PFSK-1 (cell line): ENCODE results near the gene CD300E.

Experiments used
- FOXP2 ChIP-seq: optimal IDR thresholded peaks from 2 replicates; pipeline ENCODE3; 2011; ENCODE audit warnings: borderline replicate concordance, control low read depth, inconsistent platforms; ENCODE audit not compliant: insufficient read depth; ENCODE audit errors: extremely low read length, extremely low read depth
- POLR2AphosphoS5 ChIP-seq: IDR thresholded peaks from 2 replicates; pipeline ENCODE4 v1.6.1; 2012; ENCODE audit warnings: low read depth, mild to moderate bottlenecking, control low read depth, low read length, moderate library complexity
- REST ChIP-seq, 2 experiments: IDR thresholded peaks; 2 replicates each; pipeline versions ENCODE4 v1.6.1 to v1.8.0; 2011 to 2012; ENCODE audit warnings: low read depth in 2 of 2, low read length in 2 of 2, control low read depth in 1 of 2, inconsistent platforms in 1 of 2, mild to moderate bottlenecking in 1 of 2, moderate library complexity in 1 of 2; ENCODE audit not compliant: insufficient read depth in 1 of 2
- SIN3A ChIP-seq: IDR thresholded peaks from 2 replicates; pipeline ENCODE4 v1.6.1; 2012; ENCODE audit warnings: mild to moderate bottlenecking, low read length, moderate library complexity, borderline replicate concordance; ENCODE audit not compliant: insufficient read depth
- TAF1 ChIP-seq: IDR thresholded peaks from 2 replicates; pipeline ENCODE4 v1.6.1; 2012; ENCODE audit warnings: low read length, control low read depth, borderline replicate concordance; ENCODE audit not compliant: insufficient read depth

Gene CD300E

DNA sequence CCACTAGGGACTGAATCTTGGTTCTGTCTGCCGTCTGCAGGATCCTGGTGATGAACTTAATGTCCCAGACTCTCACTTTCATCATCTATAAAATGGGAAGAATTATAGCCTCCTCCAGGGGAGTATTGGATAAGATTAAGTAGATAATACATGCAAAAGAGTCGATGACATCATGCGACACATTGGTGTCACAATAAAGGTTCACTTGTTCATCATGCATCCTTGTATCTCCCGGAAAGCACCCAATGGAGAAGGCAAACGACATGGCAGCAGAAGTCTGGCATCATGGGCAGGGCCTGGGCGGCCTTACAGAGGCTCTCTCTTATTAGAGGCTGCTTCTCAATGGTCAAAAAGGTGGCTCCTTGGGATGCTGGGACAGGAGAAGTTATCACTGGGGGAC is 35.1 kb upstream of the CD300E start:
- no peak for TF ChIP-seq SIN3A

DNA sequence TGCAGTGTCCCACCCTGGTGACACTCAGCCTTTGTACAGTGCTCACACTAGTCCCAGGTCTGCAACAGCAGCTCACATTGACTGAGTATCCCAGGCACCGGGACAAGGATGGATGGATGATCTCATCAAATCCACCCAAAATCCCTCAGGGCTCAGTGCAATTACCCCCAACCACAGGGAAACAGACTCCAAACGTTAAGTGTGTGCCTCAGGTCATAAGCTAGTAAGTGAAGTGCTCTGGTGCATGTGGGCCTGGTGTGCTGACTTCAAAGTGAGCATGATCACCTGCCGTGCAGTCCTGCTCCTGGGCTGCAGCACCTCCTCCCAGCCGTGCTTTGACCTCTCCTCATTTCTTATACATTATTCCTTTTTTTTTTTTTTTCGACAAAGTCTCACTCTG is 31.2 kb upstream of the CD300E start:
- TF ChIP-seq POLR2AphosphoS5 = no peak
- TF ChIP-seq REST (IDR thresholded peaks at IDR 0.05; ENCODE audit: insufficient read depth in 1 of 2, low read depth in 2 of 2, low read length in 2 of 2) = no peak
- TF ChIP-seq SIN3A = no peak
- TF ChIP-seq FOXP2 = no peak
- no peak for TF ChIP-seq TAF1

DNA sequence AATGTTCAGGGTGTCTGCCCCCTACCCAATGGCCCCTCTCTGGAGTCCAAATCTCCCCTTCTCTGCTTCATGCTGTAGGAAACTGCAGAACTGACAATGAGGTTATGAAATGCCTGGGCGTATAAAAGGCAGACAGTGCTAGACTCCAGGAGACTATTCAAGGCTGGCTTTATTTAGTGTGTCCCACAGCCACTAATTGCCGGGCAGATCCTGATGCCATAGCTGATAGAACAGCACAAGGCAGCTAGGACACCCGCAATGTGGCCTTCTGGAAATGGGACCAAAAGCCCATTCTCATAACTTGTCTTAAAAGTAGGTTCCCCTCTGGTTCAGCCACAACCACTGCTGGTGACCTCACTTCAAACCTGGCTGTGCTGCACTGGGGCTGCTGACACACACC is 28.5 kb upstream of the CD300E start:
- TF ChIP-seq REST (IDR thresholded peaks at IDR 0.05; ENCODE audit: insufficient read depth in 1 of 2, low read depth in 2 of 2, low read length in 2 of 2) (no peak), TAF1 (no peak), POLR2AphosphoS5 (no peak), SIN3A (no peak), FOXP2 (no peak)

GRCh38 chr17:74649909-74650308 is 26.4 kb upstream of the CD300E start:
- TF ChIP-seq FOXP2 (no peak), POLR2AphosphoS5 (no peak), SIN3A (no peak), TAF1 (no peak), REST (IDR thresholded peaks at IDR 0.05; ENCODE audit: insufficient read depth in 1 of 2, low read depth in 2 of 2, low read length in 2 of 2) (no peak)

GRCh38 chr17:74647871-74648672 is 24.5 kb upstream of the CD300E start:
- TF ChIP-seq TAF1 (no peak), SIN3A (no peak), FOXP2 (no peak), REST (IDR thresholded peaks at IDR 0.05; ENCODE audit: insufficient read depth in 1 of 2, low read depth in 2 of 2, low read length in 2 of 2) (no peak), POLR2AphosphoS5 (no peak)

- TF ChIP-seq TAF1 (no peak), POLR2AphosphoS5 (no peak), SIN3A (no peak), REST (IDR thresholded peaks at IDR 0.05; ENCODE audit: insufficient read depth in 1 of 2, low read depth in 2 of 2, low read length in 2 of 2) (no peak)
These were observed 22.7 kb upstream of the CD300E start for GRCh38 chr17:74646231-74646630.
